A549 (cell line): ENCODE results near the gene MEPCE.

ENCODE experiments used
- CTCF ChIP-seq: fragments of >200 bp; sonication (Bioruptor Twin); formaldehyde crosslinking; IDR thresholded peaks from 3 replicates; pipeline ENCODE4 v1.5.1; 2016
- POLR2A ChIP-seq: IDR thresholded peaks from 2 replicates; pipeline ENCODE4 v1.6.1; 2012; ENCODE audit warnings: mild to moderate bottlenecking, low read length

DNA sequence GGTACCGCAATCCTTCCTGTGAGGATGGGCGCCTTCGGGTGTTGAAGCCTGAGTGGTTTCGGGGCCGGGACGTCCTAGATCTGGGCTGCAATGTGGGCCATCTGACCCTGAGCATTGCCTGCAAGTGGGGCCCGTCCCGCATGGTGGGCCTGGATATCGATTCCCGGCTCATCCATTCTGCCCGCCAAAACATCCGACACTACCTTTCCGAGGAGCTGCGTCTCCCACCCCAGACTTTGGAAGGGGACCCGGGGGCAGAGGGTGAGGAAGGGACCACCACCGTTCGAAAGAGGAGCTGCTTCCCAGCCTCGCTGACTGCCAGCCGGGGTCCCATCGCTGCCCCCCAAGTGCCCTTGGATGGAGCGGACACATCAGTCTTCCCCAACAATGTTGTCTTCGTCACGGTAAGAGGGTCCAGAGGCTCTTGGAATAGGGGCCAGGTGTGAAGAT lies 1.7 kb downstream of the MEPCE start:
- no peak for TF ChIP-seq POLR2A
- no peak for TF ChIP-seq CTCF
